ENCODE measurements around the gene PLPP7. TPM values are rescaled to one million over a fixed set of nuclear protein-coding genes. Genes with fewer than 3 reads are reported as not detected.
A peak's percentile ranks its signal among the peaks of the same experiment; 100 is the strongest.

PLPP7 gene
- total RNA-seq, 1 donor from 2014 or later = 0.20 TPM

DNA sequence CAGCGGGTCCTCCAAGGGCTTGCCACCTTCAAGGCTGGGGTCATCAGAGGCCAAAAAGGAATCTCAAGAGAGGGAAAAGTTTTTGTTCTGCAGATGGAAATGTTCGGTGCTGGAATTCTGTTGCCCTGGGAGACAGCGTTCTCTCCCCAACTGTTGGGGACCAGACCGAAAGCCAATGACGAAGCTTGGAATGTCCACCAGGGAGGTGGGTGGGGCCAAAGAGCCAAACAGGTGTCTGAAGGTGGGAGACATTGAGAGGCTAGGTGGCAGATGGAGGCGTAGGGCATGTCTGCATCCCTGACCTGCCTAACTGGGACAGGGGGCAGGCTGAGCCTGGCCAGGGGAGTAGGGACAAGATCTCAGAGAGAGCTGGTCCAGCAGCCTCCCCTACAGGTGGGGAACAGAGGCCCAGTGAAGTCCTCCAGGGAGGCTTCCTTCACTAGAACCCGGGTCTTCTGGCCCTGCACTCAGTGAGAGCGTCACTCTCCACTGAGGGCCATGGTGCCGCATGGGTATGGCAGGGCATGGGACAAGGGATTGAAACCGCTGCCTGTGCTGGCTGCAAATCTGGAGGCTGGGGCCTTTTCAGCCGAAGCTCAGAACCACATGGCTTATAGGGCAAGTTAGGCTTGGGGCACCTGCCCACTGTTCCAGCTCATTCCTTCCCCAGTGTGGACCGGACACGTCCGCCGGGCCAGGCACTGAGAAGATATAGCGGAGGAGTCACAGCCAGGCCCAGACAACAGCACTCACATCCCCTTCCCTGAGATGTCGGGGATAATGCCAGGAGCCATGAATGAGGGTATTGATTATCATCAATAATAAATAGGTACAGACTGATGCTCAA lies 8.2 kb upstream of the PLPP7 start:
- H3K4me3 ChIP-seq (ENCODE audit: insufficient read depth, low read depth, low read length) = no peak overlapping the region
- H3K4me2 ChIP-seq (ENCODE audit: low read length) = no peak overlapping the region
- H3K9me3 ChIP-seq (ENCODE audit: insufficient read depth, low read depth, low read length) = no peaks in the 10 kb centered on the region
- no peaks in the 10 kb centered on the region for H3K36me3 Mint-ChIP-seq (ENCODE audit: low read depth, unreplicated experiment)
- H3K79me2 ChIP-seq (ENCODE audit: insufficient read depth, low read length) = no peaks in the 10 kb centered on the region
- TF ChIP-seq EZH2 (IDR thresholded peaks at IDR 0.05; ENCODE audit: insufficient read depth, low read length) (no peak), CTCF (IDR thresholded peaks at IDR 0.05; ENCODE audit: insufficient read depth, low read depth, low read length) (no peak)
- FAIRE-seq (no peak), DNase-seq (ENCODE audit: low read depth) (no peak)
- H3K4me1 ChIP-seq (ENCODE audit: insufficient read depth, low read length) = no peaks in the 10 kb centered on the region
- no peaks in the 10 kb centered on the region for H3K9me3 Mint-ChIP-seq (ENCODE audit: unreplicated experiment)
- H3K27me3 ChIP-seq (ENCODE audit: insufficient read depth, low read length) = peaks cover 27% of the 10 kb centered on the region
- H3K9ac ChIP-seq (ENCODE audit: low read length) = no peak overlapping the region
- H3K27ac Mint-ChIP-seq (ENCODE audit: unreplicated experiment) = no peak overlapping the region
- H3K36me3 ChIP-seq (ENCODE audit: insufficient read depth, low read length) = no peaks in the 10 kb centered on the region
- peaks cover 43% of the 10 kb centered on the region for H3K27me3 Mint-ChIP-seq (ENCODE audit: low read depth, unreplicated experiment)
- H4K20me1 ChIP-seq (ENCODE audit: insufficient read depth, low read length) = peaks cover 5% of the 10 kb centered on the region
- no peaks in the 10 kb centered on the region for H3K4me1 Mint-ChIP-seq (ENCODE audit: low read depth, unreplicated experiment)
- H3K27ac ChIP-seq (ENCODE audit: low read depth, low read length) = no peak overlapping the region
- peak overlapping the region; percentile 30 for H3K4me3 Mint-ChIP-seq (ENCODE audit: unreplicated experiment)
- H2AFZ ChIP-seq (ENCODE audit: low read depth, low read length) = no peak overlapping the region

DNA sequence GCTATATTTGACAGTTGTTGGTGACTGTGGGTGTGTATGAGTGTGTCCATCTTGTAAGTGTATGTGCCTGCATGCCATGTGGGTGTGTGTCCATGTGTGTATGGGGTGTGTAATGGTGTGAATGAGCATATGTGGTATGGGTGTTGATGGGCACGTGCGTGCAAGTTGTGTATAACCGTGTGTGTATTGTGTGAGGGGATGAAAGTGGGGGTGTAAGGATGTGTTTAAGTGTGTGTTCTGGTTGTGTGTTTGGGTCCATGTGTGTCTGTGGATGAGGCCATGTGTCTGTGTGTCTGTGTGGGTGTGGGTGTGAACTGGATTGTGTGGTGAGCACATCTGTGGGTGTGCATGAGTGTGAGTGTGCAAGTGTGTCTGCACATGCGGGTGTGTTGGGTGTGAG lies 7.3 kb upstream of the PLPP7 start:
- H3K9me3 Mint-ChIP-seq (ENCODE audit: unreplicated experiment) = no peaks in the 10 kb centered on the region
- no peak overlapping the region for H3K27ac Mint-ChIP-seq (ENCODE audit: unreplicated experiment)

GRCh38 chr9:131282688-131283422 lies 6.7 kb upstream of the PLPP7 start:
- Histone ChIP-seq H3K9ac (ENCODE audit: low read length) (no peak overlapping the region), H3K27ac (ENCODE audit: low read depth, low read length) (no peak overlapping the region), H3K36me3 (ENCODE audit: insufficient read depth, low read length) (no peaks in the 10 kb centered on the region), H3K79me2 (ENCODE audit: insufficient read depth, low read length) (no peaks in the 10 kb centered on the region), H3K27me3 (ENCODE audit: insufficient read depth, low read length) (peaks cover 26% of the 10 kb centered on the region), H3K4me3 (ENCODE audit: insufficient read depth, low read depth, low read length) (peak overlapping the region; percentile 10), H3K9me3 (ENCODE audit: insufficient read depth, low read depth, low read length) (no peaks in the 10 kb centered on the region), H2AFZ (ENCODE audit: low read depth, low read length) (no peak overlapping the region), H4K20me1 (ENCODE audit: insufficient read depth, low read length) (peaks cover 5% of the 10 kb centered on the region), H3K4me1 (ENCODE audit: insufficient read depth, low read length) (no peaks in the 10 kb centered on the region), H3K4me2 (ENCODE audit: low read length) (peak overlapping the region; percentile 78)
- DNase-seq (ENCODE audit: low read depth) (peak; percentile 11), FAIRE-seq (no peak)
- Mint-ChIP-seq H3K27ac (ENCODE audit: unreplicated experiment) (no peak overlapping the region), H3K27me3 (ENCODE audit: low read depth, unreplicated experiment) (peaks cover 43% of the 10 kb centered on the region), H3K4me3 (ENCODE audit: unreplicated experiment) (no peak overlapping the region), H3K36me3 (ENCODE audit: low read depth, unreplicated experiment) (no peaks in the 10 kb centered on the region), H3K9me3 (ENCODE audit: unreplicated experiment) (no peaks in the 10 kb centered on the region), H3K4me1 (ENCODE audit: low read depth, unreplicated experiment) (no peaks in the 10 kb centered on the region)
- TF ChIP-seq EZH2 (IDR thresholded peaks at IDR 0.05; ENCODE audit: insufficient read depth, low read length) = no peak

More for the DNA sequence above, 7.3 kb upstream of the PLPP7 start:
- TF ChIP-seq EZH2 (IDR thresholded peaks at IDR 0.05; ENCODE audit: insufficient read depth, low read length) = no peak
- H4K20me1 ChIP-seq (ENCODE audit: insufficient read depth, low read length) = peaks cover 5% of the 10 kb centered on the region
- no peak overlapping the region for H2AFZ ChIP-seq (ENCODE audit: low read depth, low read length)
- peak overlapping the region; percentile 78 for H3K4me2 ChIP-seq (ENCODE audit: low read length)
- DNase-seq (ENCODE audit: low read depth) (no peak), FAIRE-seq (no peak)
- peaks cover 43% of the 10 kb centered on the region for H3K27me3 Mint-ChIP-seq (ENCODE audit: low read depth, unreplicated experiment)
- no peak overlapping the region for H3K4me3 ChIP-seq (ENCODE audit: insufficient read depth, low read depth, low read length)
- H3K27ac ChIP-seq (ENCODE audit: low read depth, low read length) = no peak overlapping the region
- H3K9me3 ChIP-seq (ENCODE audit: insufficient read depth, low read depth, low read length) = no peaks in the 10 kb centered on the region
- H3K4me1 Mint-ChIP-seq (ENCODE audit: low read depth, unreplicated experiment) = no peaks in the 10 kb centered on the region
- H3K36me3 ChIP-seq (ENCODE audit: insufficient read depth, low read length) = no peaks in the 10 kb centered on the region
- no peaks in the 10 kb centered on the region for H3K4me1 ChIP-seq (ENCODE audit: insufficient read depth, low read length)
- H3K36me3 Mint-ChIP-seq (ENCODE audit: low read depth, unreplicated experiment) = no peaks in the 10 kb centered on the region
- H3K9ac ChIP-seq (ENCODE audit: low read length) = no peak overlapping the region
- H3K27me3 ChIP-seq (ENCODE audit: insufficient read depth, low read length) = peaks cover 26% of the 10 kb centered on the region
- no peaks in the 10 kb centered on the region for H3K79me2 ChIP-seq (ENCODE audit: insufficient read depth, low read length)
- H3K4me3 Mint-ChIP-seq (ENCODE audit: unreplicated experiment) = peak overlapping the region; percentile 65

All from astrocyte (in vitro differentiated cells and primary cell).